Stimulated activated naive B cell treated with anti-CD40 and anti-IgM and Interleukin-4, amounts not matched to agents 10 μg/mL and 1 μg/mL and 100 μg/mL, for 72 hours (primary cell): ENCODE results near the gene SLC17A1.
A peak's percentile ranks its signal among the peaks of the same experiment; 100 is the strongest.

Experiments used
- ATAC-seq, 2 donors: fragments of 150-1000 bp; cut with Tn5 transposase; replicated peaks; 2 replicates each; pipeline ENCODE4 v1.10.0; 2021; ENCODE audit warnings: moderate library complexity in 1 of 2
- DNase-seq: peaks from one replicate; pipeline ENCODE4 v3.0.0; 2021
- H3K27ac Mint-ChIP-seq: one replicate; pipeline ENCODE4 v1.8.0; 2022; ENCODE audit warnings: mild to moderate bottlenecking, mixed read lengths
- H3K27me3 Mint-ChIP-seq, 2 donors: one replicate each; pipeline ENCODE4 v1.8.0; 2022; ENCODE audit warnings: mixed read lengths in 2 of 2
- H3K36me3 Mint-ChIP-seq, 2 donors: one replicate each; pipeline ENCODE4 v1.8.0; 2022; ENCODE audit warnings: mixed read lengths in 2 of 2, mild to moderate bottlenecking in 1 of 2
- H3K4me1 Mint-ChIP-seq, 2 donors: one replicate each; pipeline ENCODE4 v1.8.0; 2022; ENCODE audit warnings: mixed read lengths in 2 of 2, mild to moderate bottlenecking in 1 of 2
- H3K4me3 Mint-ChIP-seq, 2 donors: one replicate each; pipeline ENCODE4 v1.8.0; 2022; ENCODE audit warnings: mild to moderate bottlenecking in 2 of 2, mixed read lengths in 2 of 2, moderate library complexity in 1 of 2
- H3K9me3 Mint-ChIP-seq, 2 donors: one replicate each; pipeline ENCODE4 v1.8.0; 2022; ENCODE audit warnings: mixed read lengths in 2 of 2, mild to moderate bottlenecking in 1 of 2

SLC17A1 gene

GRCh38 chr6:25801436-25801835, 30.4 kb downstream of the SLC17A1 start:
- ATAC-seq (no peak), DNase-seq (no peak)
- H3K27me3 Mint-ChIP-seq = peaks cover 21 to 25% of the 10 kb centered on the region in 2 donors
- no peaks in the 10 kb centered on the region for H3K4me1 Mint-ChIP-seq
- H3K4me3 Mint-ChIP-seq = no peak overlapping the region
- H3K36me3 Mint-ChIP-seq = no peaks in the 10 kb centered on the region
- peaks cover 0 to 3% of the 10 kb centered on the region in 2 donors for H3K9me3 Mint-ChIP-seq
- no peak overlapping the region for H3K27ac Mint-ChIP-seq

DNA sequence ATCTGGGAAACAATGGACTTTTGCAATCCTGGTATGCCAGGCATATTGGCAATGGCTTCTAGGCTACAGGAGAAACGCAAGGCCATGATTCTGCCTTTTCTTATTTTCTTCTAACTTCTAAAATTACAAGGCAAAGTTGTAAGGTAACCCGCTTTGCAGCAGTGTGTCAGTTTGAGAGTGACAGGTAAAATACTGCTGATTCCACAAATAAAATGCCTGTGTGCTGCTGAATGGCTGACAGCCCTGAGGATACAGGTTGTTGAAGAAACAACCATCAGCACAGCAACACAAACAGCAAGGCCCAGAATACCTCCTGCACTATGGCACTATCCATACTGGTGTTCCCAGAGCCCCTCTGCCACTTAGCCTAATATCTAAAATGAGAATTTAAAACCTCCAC, 37.1 kb downstream of the SLC17A1 start:
- ATAC-seq (no peak), DNase-seq (no peak)
- H3K36me3 Mint-ChIP-seq = peaks cover 0 to 1% of the 10 kb centered on the region in 2 donors
- no peak overlapping the region for H3K27ac Mint-ChIP-seq
- no peaks in the 10 kb centered on the region for H3K4me1 Mint-ChIP-seq
- H3K27me3 Mint-ChIP-seq = peaks cover 6 to 10% of the 10 kb centered on the region in 2 donors
- no peak overlapping the region for H3K4me3 Mint-ChIP-seq
- no peaks in the 10 kb centered on the region for H3K9me3 Mint-ChIP-seq

- peaks cover 0 to 1% of the 10 kb centered on the region in 2 donors for H3K36me3 Mint-ChIP-seq
- no peak for DNase-seq
- no peaks in the 10 kb centered on the region for H3K4me1 Mint-ChIP-seq
- no peaks in the 10 kb centered on the region for H3K9me3 Mint-ChIP-seq
- ATAC-seq = no peak
- H3K4me3 Mint-ChIP-seq = no peak overlapping the region
- no peak overlapping the region for H3K27ac Mint-ChIP-seq
- H3K27me3 Mint-ChIP-seq = peaks cover 6 to 10% of the 10 kb centered on the region in 2 donors
Observed at GRCh38 chr6:25793970-25794369, 37.9 kb downstream of the SLC17A1 start.

- H3K27me3 Mint-ChIP-seq = peaks cover 0 to 4% of the 10 kb centered on the region in 2 donors
- peaks cover 0 to 1% of the 10 kb centered on the region in 2 donors for H3K36me3 Mint-ChIP-seq
- H3K4me1 Mint-ChIP-seq = peaks cover 0 to 2% of the 10 kb centered on the region in 2 donors
- no peaks in the 10 kb centered on the region for H3K9me3 Mint-ChIP-seq
- no peak overlapping the region for H3K4me3 Mint-ChIP-seq
- no peak for ATAC-seq
- DNase-seq = no peak
- H3K27ac Mint-ChIP-seq = no peak overlapping the region
Observed at GRCh38 chr6:25792016-25792415, 39.8 kb downstream of the SLC17A1 start.

DNA sequence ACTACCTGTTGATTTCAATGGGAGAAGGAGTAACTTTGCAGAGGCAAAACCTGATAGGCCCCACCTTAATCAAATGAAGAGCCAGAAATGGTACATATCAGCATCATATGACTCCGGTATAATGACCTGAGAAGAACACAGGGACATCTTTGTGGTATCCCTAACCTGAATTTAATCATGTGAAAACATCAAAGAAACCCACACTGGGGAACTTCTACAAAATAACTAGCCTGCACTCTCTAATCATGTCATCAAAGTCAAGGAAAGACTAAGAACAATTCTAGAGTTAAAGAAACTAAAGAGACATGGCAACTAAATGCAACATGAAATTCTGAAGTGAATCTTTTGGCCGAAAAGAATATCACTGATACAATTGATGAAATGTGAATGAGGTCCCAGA, 42.4 kb downstream of the SLC17A1 start:
- Mint-ChIP-seq H3K4me1 (peaks cover 0 to 2% of the 10 kb centered on the region in 2 donors), H3K36me3 (peaks cover 0 to 1% of the 10 kb centered on the region in 2 donors), H3K4me3 (no peak overlapping the region), H3K27me3 (peaks cover 0 to 2% of the 10 kb centered on the region in 2 donors), H3K27ac (no peak overlapping the region), H3K9me3 (no peaks in the 10 kb centered on the region)
- ATAC-seq (no peak), DNase-seq (no peak)

- Mint-ChIP-seq H3K27ac (no peak overlapping the region), H3K27me3 (peaks cover 0 to 5% of the 10 kb centered on the region in 2 donors), H3K4me3 (no peak overlapping the region), H3K4me1 (peaks cover 0 to 2% of the 10 kb centered on the region in 2 donors), H3K36me3 (peaks cover 0 to 1% of the 10 kb centered on the region in 2 donors), H3K9me3 (no peaks in the 10 kb centered on the region)
- ATAC-seq = peak; percentile 55 to 57
- no peak for DNase-seq
Observed at GRCh38 chr6:25788305-25788922, 43.4 kb downstream of the SLC17A1 start.

DNA sequence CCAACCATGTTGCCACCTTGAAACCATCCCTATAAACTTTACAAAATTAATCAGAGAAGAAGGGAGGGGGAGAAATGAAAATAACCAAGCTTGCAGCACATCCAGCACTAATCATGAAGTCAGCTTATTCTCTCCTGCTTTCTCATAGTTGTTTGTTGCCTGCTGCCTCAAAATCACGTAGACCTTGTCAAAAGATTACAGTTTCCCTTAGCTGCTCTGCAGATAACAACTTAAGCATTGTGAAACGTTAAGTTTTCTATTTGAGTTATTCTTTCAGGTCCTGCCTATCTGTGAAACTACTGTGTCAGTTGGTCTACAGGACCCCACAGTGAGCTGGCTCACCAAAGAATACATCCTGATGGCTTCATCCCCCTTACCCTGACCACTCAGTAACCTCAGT, 44.4 kb downstream of the SLC17A1 start:
- Mint-ChIP-seq H3K36me3 (no peaks in the 10 kb centered on the region), H3K27ac (no peak overlapping the region), H3K9me3 (no peaks in the 10 kb centered on the region), H3K4me3 (no peak overlapping the region), H3K27me3 (peaks cover 0 to 5% of the 10 kb centered on the region in 2 donors), H3K4me1 (peaks cover 0 to 2% of the 10 kb centered on the region in 2 donors)
- DNase-seq = no peak
- no peak for ATAC-seq

GRCh38 chr6:25781134-25781533, 50.7 kb downstream of the SLC17A1 start:
- DNase-seq (no peak), ATAC-seq (no peak)
- Mint-ChIP-seq H3K27me3 (peaks cover 5 to 18% of the 10 kb centered on the region in 2 donors), H3K9me3 (no peaks in the 10 kb centered on the region), H3K36me3 (no peaks in the 10 kb centered on the region), H3K4me1 (no peaks in the 10 kb centered on the region), H3K4me3 (no peak overlapping the region), H3K27ac (no peak overlapping the region)

GRCh38 chr6:25777856-25778649, 53.8 kb downstream of the SLC17A1 start:
- DNase-seq = no peak
- no peaks in the 10 kb centered on the region for H3K36me3 Mint-ChIP-seq
- ATAC-seq = peak in 1 of 2 donors; percentile 50
- H3K27me3 Mint-ChIP-seq = peaks cover 11 to 13% of the 10 kb centered on the region in 2 donors
- no peaks in the 10 kb centered on the region for H3K9me3 Mint-ChIP-seq
- H3K4me1 Mint-ChIP-seq = no peaks in the 10 kb centered on the region
- no peak overlapping the region for H3K4me3 Mint-ChIP-seq
- no peak overlapping the region for H3K27ac Mint-ChIP-seq

- Mint-ChIP-seq H3K4me3 (no peak overlapping the region), H3K27ac (no peak overlapping the region), H3K27me3 (peaks cover 11 to 13% of the 10 kb centered on the region in 2 donors), H3K4me1 (no peaks in the 10 kb centered on the region), H3K9me3 (no peaks in the 10 kb centered on the region), H3K36me3 (no peaks in the 10 kb centered on the region)
- ATAC-seq = no peak
- no peak for DNase-seq
Observed at GRCh38 chr6:25777031-25777430, 54.8 kb downstream of the SLC17A1 start.

GRCh38 chr6:25774120-25774715, 57.6 kb downstream of the SLC17A1 start:
- Mint-ChIP-seq H3K27me3 (peaks cover 11 to 13% of the 10 kb centered on the region in 2 donors), H3K9me3 (no peaks in the 10 kb centered on the region), H3K4me1 (no peaks in the 10 kb centered on the region), H3K27ac (no peak overlapping the region), H3K4me3 (no peak overlapping the region), H3K36me3 (no peaks in the 10 kb centered on the region)
- no peak for DNase-seq
- no peak for ATAC-seq

DNA sequence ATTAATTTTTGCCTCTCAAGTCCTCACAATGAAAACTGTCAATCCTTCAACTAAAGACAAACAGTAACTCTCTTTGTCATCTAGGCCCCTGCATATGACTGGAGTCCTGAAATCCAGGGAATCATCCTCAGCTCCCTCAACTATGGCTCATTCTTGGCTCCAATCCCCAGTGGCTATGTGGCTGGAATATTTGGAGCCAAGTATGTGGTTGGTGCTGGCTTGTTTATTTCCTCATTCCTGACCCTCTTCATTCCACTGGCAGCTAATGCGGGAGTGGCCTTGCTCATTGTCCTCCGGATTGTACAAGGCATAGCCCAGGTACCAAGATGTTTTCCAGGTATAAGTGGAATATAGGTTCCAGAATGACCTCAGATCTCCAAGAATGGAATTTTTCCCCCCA, 61.9 kb downstream of the SLC17A1 start:
- Mint-ChIP-seq H3K4me3 (no peak overlapping the region), H3K4me1 (no peaks in the 10 kb centered on the region), H3K27ac (no peak overlapping the region), H3K36me3 (no peaks in the 10 kb centered on the region), H3K27me3 (peaks cover 5 to 6% of the 10 kb centered on the region in 2 donors), H3K9me3 (no peaks in the 10 kb centered on the region)
- ATAC-seq (no peak), DNase-seq (no peak)

- Mint-ChIP-seq H3K27ac (no peak overlapping the region), H3K4me1 (no peaks in the 10 kb centered on the region), H3K36me3 (no peaks in the 10 kb centered on the region), H3K9me3 (no peaks in the 10 kb centered on the region), H3K27me3 (peaks cover 0 to 5% of the 10 kb centered on the region in 2 donors), H3K4me3 (no peak overlapping the region)
- DNase-seq (no peak), ATAC-seq (no peak)
Observed at GRCh38 chr6:25768566-25768965, 63.3 kb downstream of the SLC17A1 start.

GRCh38 chr6:25764611-25765010, 67.2 kb downstream of the SLC17A1 start:
- Mint-ChIP-seq H3K27ac (no peak overlapping the region), H3K4me1 (no peaks in the 10 kb centered on the region), H3K9me3 (no peaks in the 10 kb centered on the region), H3K27me3 (peaks cover 0 to 5% of the 10 kb centered on the region in 2 donors), H3K4me3 (no peak overlapping the region), H3K36me3 (no peaks in the 10 kb centered on the region)
- ATAC-seq (no peak), DNase-seq (no peak)
